ENCODE data around the gene ZNF200.

The ZNF200 gene

DNA sequence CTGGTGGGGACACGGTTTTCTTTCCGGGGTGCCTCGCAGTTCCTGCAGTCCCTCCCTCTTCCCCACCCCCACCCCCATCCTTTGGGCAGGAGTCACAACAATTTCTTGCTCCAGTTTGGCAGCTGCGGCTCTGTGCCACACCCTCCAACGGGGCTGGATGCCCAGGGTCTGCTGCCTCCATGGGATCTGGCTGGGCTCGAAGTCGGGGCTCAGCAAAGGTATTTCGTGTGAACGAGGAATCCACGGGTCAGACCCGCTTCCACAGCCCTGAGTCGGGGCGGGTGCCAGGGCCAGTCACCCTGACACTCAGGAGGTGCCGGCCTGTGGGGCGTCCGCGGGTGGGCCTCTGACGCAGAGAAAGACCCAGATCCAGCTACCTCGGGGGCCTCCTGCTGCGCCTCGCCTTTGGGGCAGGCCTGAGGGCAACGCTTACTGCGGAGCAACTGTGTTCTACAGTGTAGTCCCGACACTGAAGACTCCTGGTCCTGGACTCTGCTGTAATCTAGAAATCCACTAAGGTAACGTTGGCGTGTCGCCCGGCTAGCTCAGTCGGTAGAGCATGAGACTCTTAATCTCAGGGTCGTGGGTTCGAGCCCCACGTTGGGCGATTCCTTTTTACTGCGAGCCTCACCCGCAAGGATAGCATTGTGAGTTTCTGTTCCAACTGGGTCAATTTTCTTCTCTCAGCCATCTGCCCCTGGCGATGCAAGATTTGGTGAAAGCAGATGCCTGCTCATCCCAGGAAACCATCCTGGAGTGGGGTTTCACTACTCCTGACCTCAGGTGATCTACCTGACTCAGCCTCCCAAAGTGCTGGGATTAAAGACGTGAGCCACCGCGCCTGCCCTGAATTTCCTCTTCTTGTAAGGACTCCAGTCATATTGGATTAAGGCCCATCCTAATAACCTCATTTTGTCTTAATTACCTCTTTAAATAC lies 59.5 kb downstream of the ZNF200 start:
- peak; percentile 36 for DNase-seq (ENCODE audit: low spot score)

DNA sequence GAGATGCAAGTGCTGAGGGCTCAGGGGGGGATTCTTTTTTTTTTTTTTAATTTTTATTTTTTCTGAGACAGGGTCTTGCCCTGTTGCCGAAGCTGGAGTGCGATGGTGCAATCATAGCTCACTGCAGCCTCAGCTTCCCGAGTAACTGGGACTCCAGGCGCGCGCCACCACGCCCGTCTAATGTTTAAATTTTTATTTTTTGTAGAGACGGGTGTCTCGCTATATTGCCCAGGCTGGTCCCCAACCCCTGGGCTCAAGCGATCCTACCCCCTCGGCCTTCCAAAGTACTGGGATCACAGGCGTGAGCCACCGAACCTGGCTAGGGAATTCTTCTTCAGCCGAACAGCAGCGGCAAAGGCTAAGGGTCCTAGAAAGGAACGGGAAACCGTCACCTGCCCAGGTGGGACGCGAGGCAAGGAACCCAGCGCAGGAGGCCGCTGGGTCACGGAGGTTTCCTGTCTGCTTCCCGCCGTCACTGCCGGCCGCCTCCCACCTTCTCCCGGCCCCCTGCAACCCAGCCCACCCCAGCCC lies 60.3 kb downstream of the ZNF200 start:
- no peak for DNase-seq (ENCODE audit: low spot score)

GRCh38 chr16:3173892-3174617 lies 60.9 kb downstream of the ZNF200 start:
- DNase-seq (ENCODE audit: low spot score), result peak; percentile 29
